CD4-positive, alpha-beta T cell treated with Interleukin-12 subunit alpha and Interleukin-12 subunit beta, for 1 hour (primary cell): ENCODE results near the gene ANKS1B.

Experiments
- DNase-seq: peaks from one replicate; pipeline ENCODE4 v3.0.0-alpha.2; 2020

The ANKS1B gene

GRCh38 chr12:99552022-99552421 is 432.7 kb downstream of the ANKS1B start:
- DNase-seq = no peak

- DNase-seq = no peak
Measured at GRCh38 chr12:99549651-99550050, 435.1 kb downstream of the ANKS1B start.

GRCh38 chr12:99549196-99549595 is 435.5 kb downstream of the ANKS1B start:
- DNase-seq = no peak

- no peak for DNase-seq
Measured at GRCh38 chr12:99544457-99544856, 440.3 kb downstream of the ANKS1B start.

GRCh38 chr12:99529966-99530365 is 454.8 kb downstream of the ANKS1B start:
- DNase-seq = no peak

- no peak for DNase-seq
Measured at GRCh38 chr12:99528478-99528877, 456.3 kb downstream of the ANKS1B start.

- no peak for DNase-seq
Measured at GRCh38 chr12:99523853-99524252, 460.9 kb downstream of the ANKS1B start.

GRCh38 chr12:99522456-99522855 is 462.3 kb downstream of the ANKS1B start:
- DNase-seq = no peak

GRCh38 chr12:99521664-99522063 is 463.1 kb downstream of the ANKS1B start:
- no peak for DNase-seq

GRCh38 chr12:99513066-99513465 is 471.7 kb downstream of the ANKS1B start:
- DNase-seq = no peak

GRCh38 chr12:99505805-99506204 is 478.9 kb downstream of the ANKS1B start:
- DNase-seq = no peak

- DNase-seq = no peak
Measured at GRCh38 chr12:99498756-99499155, 486.0 kb downstream of the ANKS1B start.

GRCh38 chr12:99495799-99496198 is 488.9 kb downstream of the ANKS1B start:
- DNase-seq = no peak

GRCh38 chr12:99493197-99493596 is 491.5 kb downstream of the ANKS1B start:
- no peak for DNase-seq

- no peak for DNase-seq
Measured at GRCh38 chr12:99486277-99486676, 498.5 kb downstream of the ANKS1B start.

- DNase-seq = no peak
Measured at GRCh38 chr12:99479149-99479548, 505.6 kb downstream of the ANKS1B start.

GRCh38 chr12:99476956-99477355 is 507.8 kb downstream of the ANKS1B start:
- no peak for DNase-seq

GRCh38 chr12:99455350-99456035 is 529.2 kb downstream of the ANKS1B start:
- no peak for DNase-seq

GRCh38 chr12:99454539-99455172 is 530.1 kb downstream of the ANKS1B start:
- no peak for DNase-seq

GRCh38 chr12:99453836-99454538 is 530.7 kb downstream of the ANKS1B start:
- DNase-seq = no peak

- DNase-seq = no peak
Measured at GRCh38 chr12:99450036-99450630, 534.6 kb downstream of the ANKS1B start.

GRCh38 chr12:99444859-99445316 is 539.8 kb downstream of the ANKS1B start:
- DNase-seq = no peak

- DNase-seq = no peak
Measured at GRCh38 chr12:99442758-99443157, 542.0 kb downstream of the ANKS1B start.

GRCh38 chr12:99439399-99439798 is 545.3 kb downstream of the ANKS1B start:
- DNase-seq = no peak
